GM12864 (cell line): ENCODE measurements around the gene RAB43.

ENCODE experiments used
- DNase-seq: peaks from one replicate; pipeline ENCODE4 v3.0.0-alpha.2; 2011; ENCODE audit warnings: low read depth
- H3K4me3 ChIP-seq: 2 replicates; pipeline ENCODE4 v1.5.1; 2011; ENCODE audit warnings: mild to moderate bottlenecking, low read depth, low read length, control low read depth
- TF ChIP-seq, protein P1 (sequence below): IDR thresholded peaks from 2 replicates; pipeline ENCODE4 v1.5.1; 2011; ENCODE audit warnings: low read depth, mild to moderate bottlenecking, moderate library complexity, low read length, control low read depth, inconsistent platforms; ENCODE audit errors: missing control alignments

RAB43 gene

GRCh38 chr3:129050556-129051295 lies 70.9 kb downstream of the RAB43 start:
- TF ChIP-seq, protein P1, sequence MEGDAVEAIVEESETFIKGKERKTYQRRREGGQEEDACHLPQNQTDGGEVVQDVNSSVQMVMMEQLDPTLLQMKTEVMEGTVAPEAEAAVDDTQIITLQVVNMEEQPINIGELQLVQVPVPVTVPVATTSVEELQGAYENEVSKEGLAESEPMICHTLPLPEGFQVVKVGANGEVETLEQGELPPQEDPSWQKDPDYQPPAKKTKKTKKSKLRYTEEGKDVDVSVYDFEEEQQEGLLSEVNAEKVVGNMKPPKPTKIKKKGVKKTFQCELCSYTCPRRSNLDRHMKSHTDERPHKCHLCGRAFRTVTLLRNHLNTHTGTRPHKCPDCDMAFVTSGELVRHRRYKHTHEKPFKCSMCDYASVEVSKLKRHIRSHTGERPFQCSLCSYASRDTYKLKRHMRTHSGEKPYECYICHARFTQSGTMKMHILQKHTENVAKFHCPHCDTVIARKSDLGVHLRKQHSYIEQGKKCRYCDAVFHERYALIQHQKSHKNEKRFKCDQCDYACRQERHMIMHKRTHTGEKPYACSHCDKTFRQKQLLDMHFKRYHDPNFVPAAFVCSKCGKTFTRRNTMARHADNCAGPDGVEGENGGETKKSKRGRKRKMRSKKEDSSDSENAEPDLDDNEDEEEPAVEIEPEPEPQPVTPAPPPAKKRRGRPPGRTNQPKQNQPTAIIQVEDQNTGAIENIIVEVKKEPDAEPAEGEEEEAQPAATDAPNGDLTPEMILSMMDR = no peak
- DNase-seq = no peak
- no peak overlapping the region for H3K4me3 ChIP-seq

DNA sequence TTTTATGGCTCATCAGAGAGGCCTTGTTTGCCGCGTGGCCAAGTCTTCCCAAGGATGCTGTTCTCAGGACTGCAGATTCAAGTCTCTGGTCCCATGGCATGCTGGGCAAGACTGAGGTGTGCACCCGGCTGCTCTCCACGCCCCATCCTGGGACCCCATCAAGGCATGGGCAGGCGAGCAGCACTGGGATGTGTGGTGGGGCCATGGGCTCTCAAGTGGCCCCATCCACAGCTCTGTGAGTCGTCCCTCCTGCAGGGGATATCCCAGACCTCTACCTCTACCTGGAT lies 74.1 kb downstream of the RAB43 start:
- no peak overlapping the region for H3K4me3 ChIP-seq
- no peak for DNase-seq
- TF ChIP-seq, protein P1 = no peak

GRCh38 chr3:129046732-129047552 lies 74.7 kb downstream of the RAB43 start:
- no peak for DNase-seq
- TF ChIP-seq, protein P1 = no peak
- H3K4me3 ChIP-seq = no peak overlapping the region

GRCh38 chr3:129046037-129046731 lies 75.4 kb downstream of the RAB43 start:
- DNase-seq = no peak
- H3K4me3 ChIP-seq = no peak overlapping the region
- TF ChIP-seq, protein P1 = no peak

DNA sequence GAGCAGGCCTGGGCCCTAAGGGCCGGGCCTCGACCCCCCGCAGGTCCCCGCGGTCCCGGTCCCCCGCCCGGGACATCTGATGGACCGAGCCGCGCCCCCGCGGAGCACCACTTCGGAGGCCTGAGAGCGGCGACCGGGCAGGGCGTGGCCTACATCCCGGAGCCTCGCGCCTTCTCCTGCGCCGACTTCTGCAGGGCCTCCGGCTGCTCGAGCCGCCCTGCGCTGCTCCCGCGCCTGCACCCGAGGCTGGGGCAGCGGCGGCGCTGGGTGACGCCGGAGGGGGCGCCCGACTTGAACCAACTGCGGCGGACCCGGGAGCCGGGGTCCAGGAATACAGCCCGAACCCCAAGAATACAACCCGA lies 75.9 kb downstream of the RAB43 start:
- no peak overlapping the region for H3K4me3 ChIP-seq
- DNase-seq = no peak
- TF ChIP-seq, protein P1 = no peak

GRCh38 chr3:129040579-129041300 lies 80.9 kb downstream of the RAB43 start:
- no peak overlapping the region for H3K4me3 ChIP-seq
- TF ChIP-seq, protein P1 = no peak
- DNase-seq = no peak
